CD4-positive, alpha-beta T cell (primary cell): ENCODE results near the gene ZBTB7C. TPM values are rescaled to one million over a fixed set of nuclear protein-coding genes. Genes with fewer than 3 reads are reported as not detected.

Source experiments
- ATAC-seq: fragments of 200-7000 bp; cut with Tn5 transposase; one replicate; pipeline ENCODE4 v1.10.0; 2022; ENCODE audit warnings: mild to moderate bottlenecking; ENCODE audit not compliant: poor library complexity
- CTCF ChIA-PET: fragments of 350-600 bp; sonication (Branson Sonifier 250); formaldehyde crosslinking; loops from one replicate; lab custom pipeline; 2021; ENCODE audit warnings: antibody characterized with exemption, inconsistent platforms; lab: Charles Lee
- POLR2A ChIA-PET: fragments of 350-600 bp; sonication (Branson Sonifier 250); formaldehyde crosslinking; loops from one replicate; lab custom pipeline; 2021; ENCODE audit warnings: antibody characterized with exemption, inconsistent platforms; lab: Charles Lee
- DNase-seq, 14 experiments: peaks; one replicate each; pipeline ENCODE4 v3.0.0-alpha.2; 2013 to 2020; ENCODE audit warnings: mixed read lengths in 2 of 14
- H3K27ac ChIP-seq, 2 donors: one replicate each; pipeline versions ENCODE4 v1.5.1 to v1.7.0; 2013; ENCODE audit warnings: low read length in 2 of 2, low read depth in 1 of 2, mild to moderate bottlenecking in 1 of 2
- H3K27me3 ChIP-seq, 2 experiments: 1 replicate in 1 of 2; 2 replicates in 1 of 2; pipeline versions ENCODE4 v1.6.1 to v1.7.0; 2013; ENCODE audit warnings: low read length in 2 of 2, control low read depth in 1 of 2, mild to moderate bottlenecking in 1 of 2, moderate library complexity in 1 of 2; ENCODE audit not compliant: insufficient read depth in 2 of 2, control insufficient read depth in 1 of 2
- H3K36me3 ChIP-seq: one replicate; pipeline ENCODE4 v1.6.1; 2013; ENCODE audit warnings: low read length, control low read depth; ENCODE audit not compliant: insufficient read depth
- H3K4me1 ChIP-seq: one replicate; pipeline ENCODE4 v1.6.1; 2013; ENCODE audit warnings: low read length, control low read depth; ENCODE audit not compliant: insufficient read depth
- H3K4me3 ChIP-seq: one replicate; pipeline ENCODE4 v1.5.1; 2013; ENCODE audit warnings: mild to moderate bottlenecking, low read length, moderate library complexity
- H3K9me3 ChIP-seq, 2 experiments: 1 replicate in 1 of 2; 2 replicates in 1 of 2; pipeline versions ENCODE4 v1.6.1 to v1.7.0; 2013; ENCODE audit warnings: low read length in 2 of 2, mild to moderate bottlenecking in 2 of 2, control low read depth in 1 of 2, moderate library complexity in 1 of 2; ENCODE audit not compliant: control insufficient read depth in 1 of 2, insufficient read depth in 1 of 2
- H3K27ac Mint-ChIP-seq: one replicate; pipeline ENCODE4 v1.8.0; 2020; ENCODE audit warnings: mixed read lengths
- H3K27me3 Mint-ChIP-seq: one replicate; pipeline ENCODE4 v1.8.0; 2021; ENCODE audit warnings: mixed read lengths
- H3K36me3 Mint-ChIP-seq: one replicate; pipeline ENCODE4 v1.8.0; 2021; ENCODE audit warnings: low read depth, mixed read lengths
- H3K4me1 Mint-ChIP-seq: one replicate; pipeline ENCODE4 v1.8.0; 2021; ENCODE audit warnings: low read depth, mixed read lengths
- H3K4me3 Mint-ChIP-seq: one replicate; pipeline ENCODE4 v1.8.0; 2020; ENCODE audit warnings: mild to moderate bottlenecking, mixed read lengths
- H3K9me3 Mint-ChIP-seq: one replicate; pipeline ENCODE4 v1.8.0; 2020; ENCODE audit warnings: mixed read lengths
- intact Hi-C, 2 experiments: fragments of 100-400 bp; cut with DNase I in 1 of 2; cut with micrococcal nuclease in 1 of 2; formaldehyde crosslinking; loops; one replicate each; pipeline versions ENCODE4 v1.15.1 to v1.9.0; 2023 to 2025; cut with DNase I, micrococcal nuclease
- total RNA-seq, 174 experiments: library from RNA in 2 of 174; stranded (reverse) in 2 of 174; gene quantifications; one replicate each; pipeline ENCODE4 v1.2.3 and lab custom pipeline; 2021 to 2026
- TF ChIP-seq, protein P1 (sequence below): fragments of 200-600 bp; IDR thresholded peaks from one replicate; pipeline ENCODE4 v1.8.0; 2022; ENCODE audit warnings: antibody characterized with exemption, mild to moderate bottlenecking

Gene ZBTB7C
- total RNA-seq, 2 experiments from 2014 or later = not detected

DNA sequence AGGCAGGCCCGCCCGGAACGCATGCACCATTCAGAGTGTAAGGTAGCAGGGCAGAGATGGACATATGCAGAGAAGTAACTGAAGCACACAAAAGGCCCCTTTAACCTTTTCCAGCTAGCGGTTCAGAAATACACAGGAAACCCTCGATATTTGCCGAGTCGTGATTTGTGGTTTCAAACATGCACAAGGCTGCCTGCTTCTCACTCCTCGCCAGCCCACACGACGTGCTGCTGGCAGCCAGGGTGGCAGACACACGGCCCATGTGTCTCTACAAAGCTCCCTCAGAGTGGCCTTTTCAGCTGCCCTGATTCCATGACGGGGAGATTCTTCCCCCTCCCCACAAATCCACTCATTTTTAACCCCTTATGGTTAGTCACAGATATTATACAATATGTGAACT lies 23.6 kb downstream of the ZBTB7C start:
- H3K9me3 Mint-ChIP-seq = no peaks in the 10 kb centered on the region
- H3K27ac Mint-ChIP-seq = no peak overlapping the region
- intact Hi-C loops = no loop called here
- TF ChIP-seq, protein P1, sequence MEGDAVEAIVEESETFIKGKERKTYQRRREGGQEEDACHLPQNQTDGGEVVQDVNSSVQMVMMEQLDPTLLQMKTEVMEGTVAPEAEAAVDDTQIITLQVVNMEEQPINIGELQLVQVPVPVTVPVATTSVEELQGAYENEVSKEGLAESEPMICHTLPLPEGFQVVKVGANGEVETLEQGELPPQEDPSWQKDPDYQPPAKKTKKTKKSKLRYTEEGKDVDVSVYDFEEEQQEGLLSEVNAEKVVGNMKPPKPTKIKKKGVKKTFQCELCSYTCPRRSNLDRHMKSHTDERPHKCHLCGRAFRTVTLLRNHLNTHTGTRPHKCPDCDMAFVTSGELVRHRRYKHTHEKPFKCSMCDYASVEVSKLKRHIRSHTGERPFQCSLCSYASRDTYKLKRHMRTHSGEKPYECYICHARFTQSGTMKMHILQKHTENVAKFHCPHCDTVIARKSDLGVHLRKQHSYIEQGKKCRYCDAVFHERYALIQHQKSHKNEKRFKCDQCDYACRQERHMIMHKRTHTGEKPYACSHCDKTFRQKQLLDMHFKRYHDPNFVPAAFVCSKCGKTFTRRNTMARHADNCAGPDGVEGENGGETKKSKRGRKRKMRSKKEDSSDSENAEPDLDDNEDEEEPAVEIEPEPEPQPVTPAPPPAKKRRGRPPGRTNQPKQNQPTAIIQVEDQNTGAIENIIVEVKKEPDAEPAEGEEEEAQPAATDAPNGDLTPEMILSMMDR = no peak
- ATAC-seq (no peak), DNase-seq (no peak)
- Histone ChIP-seq H3K27me3 (peaks cover 9 to 13% of the 10 kb centered on the region in 2 experiments), H3K36me3 (no peaks in the 10 kb centered on the region), H3K9me3 (peaks cover 0 to 3% of the 10 kb centered on the region in 2 experiments), H3K4me3 (no peak overlapping the region), H3K4me1 (no peaks in the 10 kb centered on the region), H3K27ac (no peak overlapping the region)
- ChIA-PET CTCF (no interaction called here), POLR2A (no interaction called here)
- H3K4me3 Mint-ChIP-seq = no peak overlapping the region
- H3K4me1 Mint-ChIP-seq = no peaks in the 10 kb centered on the region
- no peaks in the 10 kb centered on the region for H3K36me3 Mint-ChIP-seq
- peaks cover 35% of the 10 kb centered on the region for H3K27me3 Mint-ChIP-seq

DNA sequence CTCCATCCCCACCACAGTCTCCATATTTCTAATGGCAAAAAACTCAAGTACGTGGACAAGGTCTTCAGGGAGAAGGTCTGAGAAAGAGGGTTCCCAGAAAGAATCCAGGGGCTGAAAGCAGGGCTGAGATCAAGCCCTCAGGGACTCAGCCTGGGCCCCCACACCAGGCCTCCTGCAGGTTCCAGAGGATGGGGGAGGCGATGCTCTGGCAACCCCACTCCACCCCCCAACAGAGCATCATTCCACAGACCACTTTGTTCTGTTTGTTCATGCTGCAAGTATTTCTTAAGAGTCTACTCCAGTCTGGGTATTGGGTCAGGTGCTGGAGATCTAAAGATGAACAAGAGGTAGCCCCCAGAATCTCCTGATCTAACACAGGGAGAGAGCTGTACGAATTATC lies 32.2 kb downstream of the ZBTB7C start:
- H3K4me1 Mint-ChIP-seq = no peaks in the 10 kb centered on the region
- no peak overlapping the region for H3K27ac ChIP-seq
- TF ChIP-seq, protein P1 = no peak
- no peaks in the 10 kb centered on the region for H3K4me1 ChIP-seq
- ATAC-seq (no peak), DNase-seq (no peak)
- H3K27me3 ChIP-seq = peaks cover 3 to 16% of the 10 kb centered on the region in 2 experiments
- H3K9me3 ChIP-seq = peaks cover 0 to 5% of the 10 kb centered on the region in 2 experiments
- no peak overlapping the region for H3K4me3 ChIP-seq
- H3K27ac Mint-ChIP-seq = no peak overlapping the region
- no peaks in the 10 kb centered on the region for H3K9me3 Mint-ChIP-seq
- no peaks in the 10 kb centered on the region for H3K36me3 ChIP-seq
- CTCF ChIA-PET = no interaction called here
- intact Hi-C loops = no loop called here
- no peaks in the 10 kb centered on the region for H3K36me3 Mint-ChIP-seq
- POLR2A ChIA-PET = no interaction called here
- H3K27me3 Mint-ChIP-seq = peaks cover 34% of the 10 kb centered on the region
- H3K4me3 Mint-ChIP-seq = no peak overlapping the region

DNA sequence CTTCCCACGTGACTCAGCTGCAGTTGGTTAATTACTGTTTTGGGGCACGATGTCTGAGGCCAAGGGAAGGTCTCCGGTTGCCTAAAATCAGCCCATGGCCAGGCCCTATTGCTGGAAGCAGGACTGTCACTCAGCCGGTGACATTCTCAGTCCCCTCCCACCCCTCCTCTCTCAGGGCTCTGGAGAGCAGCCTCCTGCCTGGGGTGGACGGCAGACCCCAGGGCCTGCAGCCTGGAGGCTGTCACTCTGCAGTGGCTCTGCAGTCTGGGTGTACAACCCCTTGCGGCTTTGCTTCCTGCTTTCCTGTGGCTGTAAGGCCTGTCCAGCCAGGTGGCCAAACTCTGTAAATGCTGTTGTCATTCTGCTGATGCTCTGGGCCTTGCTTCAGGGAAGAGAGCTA lies 32.8 kb downstream of the ZBTB7C start:
- Mint-ChIP-seq H3K27me3 (peaks cover 34% of the 10 kb centered on the region), H3K9me3 (no peaks in the 10 kb centered on the region), H3K36me3 (no peaks in the 10 kb centered on the region), H3K27ac (no peak overlapping the region), H3K4me3 (no peak overlapping the region), H3K4me1 (no peaks in the 10 kb centered on the region)
- Histone ChIP-seq H3K27me3 (peaks cover 3 to 16% of the 10 kb centered on the region in 2 experiments), H3K4me3 (no peak overlapping the region), H3K9me3 (peaks cover 0 to 5% of the 10 kb centered on the region in 2 experiments), H3K27ac (no peak overlapping the region), H3K4me1 (no peaks in the 10 kb centered on the region), H3K36me3 (no peaks in the 10 kb centered on the region)
- POLR2A ChIA-PET = no interaction called here
- intact Hi-C loops = no loop called here
- CTCF ChIA-PET = no interaction called here
- TF ChIP-seq, protein P1 = no peak
- no peak for ATAC-seq
- no peak for DNase-seq
